ENCODE measurements around the gene PUS7. TPM values are rescaled to one million over a fixed set of nuclear protein-coding genes. Genes with fewer than 3 reads are reported as not detected.

PUS7 gene
- total and polyA plus RNA-seq, 8 donors = 0.58 to 24.2 (median 9.2) TPM

DNA sequence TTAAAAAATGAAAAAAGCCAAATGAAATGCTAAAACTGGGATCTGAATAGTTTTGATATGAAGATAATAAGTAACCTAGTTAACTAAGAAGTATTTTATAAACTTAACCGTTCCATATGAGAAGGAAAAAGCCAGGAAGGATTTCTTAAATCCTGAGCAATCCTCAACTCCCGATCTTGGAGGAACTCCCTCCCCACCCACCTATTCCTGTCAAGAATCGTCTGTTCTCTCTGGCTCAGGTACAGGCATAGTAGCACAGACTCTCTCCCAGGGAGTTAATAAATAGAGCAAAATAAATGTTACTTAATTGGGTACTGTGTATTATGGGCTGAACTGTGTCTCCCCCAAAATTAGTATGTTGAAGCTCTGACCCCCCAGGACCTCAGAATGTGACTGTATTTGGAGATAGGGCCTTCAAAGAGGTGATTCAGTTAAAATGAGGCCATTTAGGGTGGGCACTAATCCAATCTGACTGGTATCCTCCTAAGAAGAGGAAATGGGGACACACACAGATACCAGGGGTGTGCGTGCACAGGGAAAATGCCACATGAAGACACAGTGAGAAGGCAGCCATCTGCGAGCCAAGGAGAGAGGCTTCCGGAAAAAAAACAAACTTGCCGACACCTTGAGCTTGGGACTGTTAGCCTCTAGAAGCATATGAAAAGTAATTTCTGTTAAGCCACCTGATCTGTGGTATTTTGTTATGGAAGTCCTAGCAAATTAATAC, 28.7 kb downstream of the PUS7 start:
- Histone ChIP-seq H3K4me1 (peaks cover under 1 to 50% (median 24%) of the 10 kb centered on the region in 4 donors), H3K4me3 (peak overlapping the region in 3 of 4 donors; percentile 7 to 14 (median 13)), H3K9me3 (no peaks in the 10 kb centered on the region), H3K36me3 (no peaks in the 10 kb centered on the region), H3K27ac (peak overlapping the region in 4 of 5 donors; percentile 22 to 70 (median 66)), H3K27me3 (no peaks in the 10 kb centered on the region)
- no peak for DNase-seq
- TF ChIP-seq, protein P1, sequence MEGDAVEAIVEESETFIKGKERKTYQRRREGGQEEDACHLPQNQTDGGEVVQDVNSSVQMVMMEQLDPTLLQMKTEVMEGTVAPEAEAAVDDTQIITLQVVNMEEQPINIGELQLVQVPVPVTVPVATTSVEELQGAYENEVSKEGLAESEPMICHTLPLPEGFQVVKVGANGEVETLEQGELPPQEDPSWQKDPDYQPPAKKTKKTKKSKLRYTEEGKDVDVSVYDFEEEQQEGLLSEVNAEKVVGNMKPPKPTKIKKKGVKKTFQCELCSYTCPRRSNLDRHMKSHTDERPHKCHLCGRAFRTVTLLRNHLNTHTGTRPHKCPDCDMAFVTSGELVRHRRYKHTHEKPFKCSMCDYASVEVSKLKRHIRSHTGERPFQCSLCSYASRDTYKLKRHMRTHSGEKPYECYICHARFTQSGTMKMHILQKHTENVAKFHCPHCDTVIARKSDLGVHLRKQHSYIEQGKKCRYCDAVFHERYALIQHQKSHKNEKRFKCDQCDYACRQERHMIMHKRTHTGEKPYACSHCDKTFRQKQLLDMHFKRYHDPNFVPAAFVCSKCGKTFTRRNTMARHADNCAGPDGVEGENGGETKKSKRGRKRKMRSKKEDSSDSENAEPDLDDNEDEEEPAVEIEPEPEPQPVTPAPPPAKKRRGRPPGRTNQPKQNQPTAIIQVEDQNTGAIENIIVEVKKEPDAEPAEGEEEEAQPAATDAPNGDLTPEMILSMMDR (IDR thresholded peaks at IDR 0.05) = no peak
- TF ChIP-seq POLR2AphosphoS5 (IDR thresholded peaks at IDR 0.05) (no peak), EP300 (IDR thresholded peaks at IDR 0.05) (no peak), POLR2A (IDR thresholded peaks at IDR 0.05) (no peak)
- 32 to 46% (median 38%) methylated on average over 7 of the region's 7 CpGs for WGBS, 5 donors
- intact Hi-C loops (cut with DNase I; ENCODE audit: low total_unique reads) = no loop called here

GRCh38 chr7:105489409-105489808, 32.7 kb downstream of the PUS7 start:
- TF ChIP-seq POLR2A (IDR thresholded peaks at IDR 0.05) (no peak), POLR2AphosphoS5 (IDR thresholded peaks at IDR 0.05) (no peak), EP300 (IDR thresholded peaks at IDR 0.05) (no peak)
- TF ChIP-seq, protein P1 (IDR thresholded peaks at IDR 0.05) = no peak
- intact Hi-C loops (cut with DNase I; ENCODE audit: low total_unique reads) = no loop called here
- H3K4me3 ChIP-seq = no peak overlapping the region
- peaks cover 6 to 19% (median 13%) of the 10 kb centered on the region in 4 donors for H3K36me3 ChIP-seq
- peaks cover 4 to 35% (median 17%) of the 10 kb centered on the region in 4 donors for H3K4me1 ChIP-seq
- WGBS, 5 donors = 67 to 84% (median 79%) methylated on average over 3 of the region's 3 CpGs
- no peaks in the 10 kb centered on the region for H3K9me3 ChIP-seq
- DNase-seq = peak in 1 of 2 donors; percentile 17
- H3K27ac ChIP-seq = no peak overlapping the region
- no peaks in the 10 kb centered on the region for H3K27me3 ChIP-seq

DNA sequence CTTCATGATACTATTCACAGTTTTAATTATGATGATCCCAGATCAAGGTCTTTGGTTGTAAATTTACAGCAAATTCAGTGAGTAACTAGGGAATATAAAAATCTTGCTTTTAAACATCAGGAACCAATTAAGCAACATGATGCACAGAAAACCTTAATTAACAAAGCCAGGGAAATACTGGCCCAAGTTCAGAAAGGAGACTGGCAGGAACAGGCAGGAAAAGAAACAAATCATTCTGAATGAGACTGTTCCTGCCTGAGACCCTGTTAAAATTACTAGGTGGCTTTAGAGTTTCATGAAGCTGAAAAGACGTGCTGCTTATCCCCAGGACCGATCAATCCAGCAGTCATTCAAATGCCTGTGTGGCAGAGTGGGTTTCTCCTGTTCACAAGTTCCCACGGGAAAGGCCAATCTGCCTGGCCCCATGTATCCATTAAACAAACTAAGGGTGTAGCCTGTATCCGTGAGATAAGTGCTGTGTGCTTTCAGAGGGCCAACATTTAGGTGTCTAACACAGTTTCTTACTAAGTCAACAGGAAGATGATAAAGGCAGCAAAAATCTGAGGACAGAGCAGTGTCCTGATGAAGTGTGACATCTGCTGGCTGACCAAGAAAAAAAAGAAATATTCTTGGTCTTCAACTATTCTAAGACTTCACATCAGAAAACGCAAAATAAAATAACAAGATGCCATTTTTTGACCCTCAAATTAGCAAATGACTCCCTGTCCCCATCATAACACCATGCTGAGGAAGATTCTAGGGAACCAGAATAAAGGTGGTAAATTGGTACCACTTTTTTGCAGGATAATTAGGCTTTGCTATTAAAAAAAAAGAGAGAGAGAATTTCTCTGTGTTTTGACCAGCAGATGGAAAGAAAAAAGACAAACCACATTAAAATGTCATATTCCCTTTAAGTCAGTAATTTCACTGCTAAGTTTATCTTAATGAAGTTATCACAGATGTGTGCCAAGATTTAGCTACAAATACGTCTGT, 34.2 kb downstream of the PUS7 start:
- TF ChIP-seq, protein P1 (IDR thresholded peaks at IDR 0.05) = peak in 2 of 7 experiments; percentile 12 to 16
- TF ChIP-seq POLR2AphosphoS5 (IDR thresholded peaks at IDR 0.05) = no peak
- intact Hi-C loops (cut with DNase I; ENCODE audit: low total_unique reads) = no loop called here
- Histone ChIP-seq H3K4me3 (no peak overlapping the region), H3K36me3 (peaks cover 6 to 19% (median 13%) of the 10 kb centered on the region in 4 donors), H3K27ac (peak overlapping the region in 4 of 5 donors; percentile 29 to 47 (median 46)), H3K27me3 (no peaks in the 10 kb centered on the region), H3K4me1 (peaks cover 0 to 20% (median 8%) of the 10 kb centered on the region in 4 donors), H3K9me3 (no peaks in the 10 kb centered on the region)
- 22 to 40% (median 36%) methylated on average over 6 of the region's 6 CpGs for WGBS, 5 donors
- DNase-seq = peak in 1 of 2 donors; percentile 69

DNA sequence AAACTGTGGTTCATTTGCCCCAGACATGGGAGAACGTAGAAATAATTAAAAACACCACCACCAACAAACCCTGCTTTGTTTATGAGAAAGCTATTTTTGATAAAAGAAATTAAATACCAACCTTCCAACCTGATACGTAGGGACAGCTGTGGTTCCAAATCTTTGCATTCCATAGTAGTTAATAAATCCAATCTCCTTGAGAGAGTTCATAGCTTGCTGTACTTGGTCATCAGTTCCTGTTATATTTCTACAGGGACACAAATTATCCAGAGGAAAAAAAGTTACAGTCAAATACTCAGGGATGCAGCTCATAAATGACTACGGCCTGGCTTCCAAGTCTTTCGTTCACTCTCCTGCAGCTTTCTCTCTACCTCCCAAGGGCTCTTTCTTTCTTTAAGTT, 41.1 kb downstream of the PUS7 start:
- Histone ChIP-seq H3K27ac (no peak overlapping the region), H3K36me3 (peaks cover 2 to 37% (median 30%) of the 10 kb centered on the region in 4 donors), H3K4me3 (no peak overlapping the region), H3K4me1 (no peaks in the 10 kb centered on the region), H3K9me3 (no peaks in the 10 kb centered on the region), H3K27me3 (no peaks in the 10 kb centered on the region)
- 93 to 98% (median 96%) methylated on average over 4 of the region's 4 CpGs for WGBS, 5 donors
- intact Hi-C loops (cut with DNase I; ENCODE audit: low total_unique reads) = no loop called here
- DNase-seq = no peak
- TF ChIP-seq POLR2A (IDR thresholded peaks at IDR 0.05) = no peak
- TF ChIP-seq POLR2AphosphoS5 (IDR thresholded peaks at IDR 0.05) = no peak
- no peak for TF ChIP-seq EP300 (IDR thresholded peaks at IDR 0.05)
- TF ChIP-seq, protein P1 (IDR thresholded peaks at IDR 0.05) = no peak

Measured in stomach (tissue), 9 donors.